GM23338 (cell line): Measurements from ENCODE around the gene ANKRD22. TPM values are rescaled to one million over a fixed set of nuclear protein-coding genes. Genes with fewer than 3 reads are reported as not detected.

Experiments used
- ATAC-seq: fragments of 200-7000 bp; cut with Tn5 transposase; 3 replicates; pipeline ENCODE4 v1.9.1; 2020
- DNase-seq: peaks from one replicate; pipeline ENCODE4 v3.0.0-alpha.2; 2015; ENCODE audit warnings: low spot score
- H2AFZ ChIP-seq: fragments of 200-600 bp; sonication (generic); 2 replicates; pipeline ENCODE4 v1.8.0; 2016; ENCODE audit warnings: antibody characterized with exemption, mild to moderate bottlenecking, moderate library complexity
- H3F3A ChIP-seq: fragments of 200-600 bp; sonication (generic); replicated peaks from 2 replicates; pipeline ENCODE4 v1.8.0; 2017; ENCODE audit warnings: antibody characterized with exemption, mixed run types, low read depth
- H3K27ac ChIP-seq: fragments of 200-600 bp; sonication (generic); 2 replicates; pipeline ENCODE4 v1.6.1; 2016; ENCODE audit warnings: low read depth
- H3K27me3 ChIP-seq: fragments of 200-600 bp; sonication (generic); 2 replicates; pipeline ENCODE4 v1.8.0; 2016; ENCODE audit warnings: mild to moderate bottlenecking, mixed run types, moderate library complexity; ENCODE audit not compliant: insufficient read depth
- H3K36me3 ChIP-seq: fragments of 200-600 bp; sonication (generic); 2 replicates; pipeline ENCODE4 v1.8.0; 2016; ENCODE audit warnings: mild to moderate bottlenecking; ENCODE audit not compliant: insufficient read depth
- H3K4me1 ChIP-seq: fragments of 200-600 bp; sonication (generic); 2 replicates; pipeline ENCODE4 v1.8.0; 2016; ENCODE audit warnings: mild to moderate bottlenecking, moderate library complexity; ENCODE audit not compliant: insufficient read depth
- H3K4me2 ChIP-seq: fragments of 200-600 bp; sonication (generic); 2 replicates; pipeline ENCODE4 v1.7.1; 2017; ENCODE audit warnings: mixed run types
- H3K4me3 ChIP-seq: fragments of 200-600 bp; sonication (generic); 2 replicates; pipeline ENCODE4 v1.6.1; 2016; ENCODE audit warnings: mixed run types
- H3K79me2 ChIP-seq: fragments of 200-600 bp; sonication (generic); replicated peaks from 2 replicates; pipeline ENCODE4 v1.8.0; 2017; ENCODE audit warnings: mild to moderate bottlenecking; ENCODE audit not compliant: insufficient read depth
- H3K9me2 ChIP-seq: fragments of 200-600 bp; sonication (generic); 2 replicates; pipeline ENCODE4 v1.8.0; 2017; ENCODE audit not compliant: insufficient read depth
- H4K20me1 ChIP-seq: fragments of 200-600 bp; sonication (generic); replicated peaks from 2 replicates; pipeline ENCODE4 v1.8.0; 2017; ENCODE audit warnings: mild to moderate bottlenecking; ENCODE audit not compliant: insufficient read depth
- H3K27ac Mint-ChIP-seq: 2 replicates; pipeline ENCODE4 v1.8.0; 2020; ENCODE audit warnings: inconsistent platforms, mild to moderate bottlenecking, moderate library complexity, mixed read lengths
- H3K27me3 Mint-ChIP-seq: 3 replicates; pipeline ENCODE4 v1.8.0; 2022; ENCODE audit warnings: low read depth, mild to moderate bottlenecking, moderate library complexity, mixed read lengths, inconsistent platforms; ENCODE audit not compliant: insufficient read depth, poor library complexity
- H3K36me3 Mint-ChIP-seq: 3 replicates; pipeline ENCODE4 v1.8.0; 2021; ENCODE audit warnings: low read depth, mild to moderate bottlenecking, inconsistent platforms, moderate library complexity, mixed read lengths
- H3K4me1 Mint-ChIP-seq: 3 replicates; pipeline ENCODE4 v1.8.0; 2020; ENCODE audit warnings: mild to moderate bottlenecking, inconsistent platforms, mixed read lengths
- H3K4me3 Mint-ChIP-seq: 3 replicates; pipeline ENCODE4 v1.8.0; 2021; ENCODE audit warnings: moderate library complexity, mild to moderate bottlenecking, inconsistent platforms, mixed read lengths
- H3K9me3 Mint-ChIP-seq: 3 replicates; pipeline ENCODE4 v1.8.0; 2020; ENCODE audit warnings: moderate library complexity, mild to moderate bottlenecking, inconsistent platforms, mixed read lengths
- CREB1 ChIP-seq: fragments of 250-450 bp; sonication (Bioruptor Pico); IDR thresholded peaks from 2 replicates; pipeline ENCODE4 v1.5.0; 2020; ENCODE audit warnings: low read depth, mild to moderate bottlenecking, moderate library complexity
- CTCF ChIP-seq, 2 experiments: fragments of 200-600 bp in 1 of 2; sonication (generic) in 1 of 2; conservative IDR thresholded peaks; 2 replicates each; pipeline versions ENCODE4 v1.5.1 to v1.6.1; 2016 to 2017; ENCODE audit warnings: antibody characterized with exemption in 2 of 2, low read depth in 2 of 2, mild to moderate bottlenecking in 2 of 2, moderate library complexity in 1 of 2
- EZH2 ChIP-seq: fragments of 200-600 bp; sonication (generic); IDR thresholded peaks from one replicate; pipeline ENCODE4 v1.8.0; 2017; ENCODE audit warnings: antibody characterized with exemption, mild to moderate bottlenecking, low read depth; ENCODE audit not compliant: unreplicated experiment
- EZH2phosphoT487 ChIP-seq: fragments of 200-600 bp; sonication (generic); IDR thresholded peaks from one replicate; pipeline ENCODE4 v1.8.1; 2018; ENCODE audit warnings: antibody characterized with exemption; ENCODE audit not compliant: unreplicated experiment
- JUNB ChIP-seq: IDR thresholded peaks from one replicate; pipeline ENCODE4 v1.6.1; 2016; ENCODE audit warnings: antibody characterized with exemption; ENCODE audit not compliant: unreplicated experiment
- POLR2AphosphoS5 ChIP-seq: IDR thresholded peaks from 2 replicates; pipeline ENCODE4 v1.6.1; 2016; ENCODE audit warnings: antibody characterized with exemption, low read depth
- REST ChIP-seq: IDR thresholded peaks from one replicate; pipeline ENCODE4 v1.6.1; 2018; ENCODE audit warnings: antibody characterized with exemption; ENCODE audit not compliant: unreplicated experiment
- polyA plus RNA-seq: library from polyadenylated mRNA; unstranded; fragments of >200 nt; fragmentation: Nextera tagmentation; extraction: Ambion mirVana; gene quantifications from 2 replicates; pipeline ENCODE4 v1.2.1, GENCODE V29; 2016
- total RNA-seq: library from RNA; depleted of rRNA; stranded (reverse); fragments of >200 nt; shearing (Covaris generic); gene quantifications from 2 replicates; pipeline ENCODE4 v1.2.3, GENCODE V29; 2014

ANKRD22 gene
- total and polyA plus RNA-seq, 2 experiments from 2014 or later, result not detected

- Mint-ChIP-seq H3K4me1 (peaks cover 11% of the 10 kb centered on the region), H3K4me3 (no peak overlapping the region), H3K36me3 (no peaks in the 10 kb centered on the region), H3K9me3 (no peaks in the 10 kb centered on the region), H3K27ac (no peak overlapping the region), H3K27me3 (peaks cover 2% of the 10 kb centered on the region)
- TF ChIP-seq POLR2AphosphoS5 (no peak), JUNB (no peak), EZH2 (no peak)
- Histone ChIP-seq H3K36me3 (no peaks in the 10 kb centered on the region), H2AFZ (no peak overlapping the region), H3K4me1 (peaks cover 7% of the 10 kb centered on the region), H3K9me2 (no peaks in the 10 kb centered on the region), H4K20me1 (no peaks in the 10 kb centered on the region), H3K79me2 (no peaks in the 10 kb centered on the region), H3F3A (no peaks in the 10 kb centered on the region), H3K27ac (no peak overlapping the region), H3K4me3 (no peak overlapping the region), H3K27me3 (no peaks in the 10 kb centered on the region), H3K4me2 (no peak overlapping the region)
- DNase-seq (no peak), ATAC-seq (no peak)
Measured at GRCh38 chr10:88857831-88858230, 6.2 kb upstream of the ANKRD22 start.

- peaks cover 18% of the 10 kb centered on the region for H3K4me1 Mint-ChIP-seq
- Histone ChIP-seq H3K36me3 (no peaks in the 10 kb centered on the region), H3K4me2 (no peak overlapping the region), H3K27ac (no peak overlapping the region), H3K4me3 (no peak overlapping the region), H3K9me2 (no peaks in the 10 kb centered on the region), H3F3A (no peaks in the 10 kb centered on the region), H4K20me1 (no peaks in the 10 kb centered on the region), H3K27me3 (no peaks in the 10 kb centered on the region), H3K4me1 (peaks cover 20% of the 10 kb centered on the region), H3K79me2 (no peaks in the 10 kb centered on the region), H2AFZ (no peak overlapping the region)
- no peak overlapping the region for H3K4me3 Mint-ChIP-seq
- H3K9me3 Mint-ChIP-seq, result no peaks in the 10 kb centered on the region
- H3K27ac Mint-ChIP-seq, result no peak overlapping the region
- no peak for DNase-seq
- ATAC-seq, result no peak
- TF ChIP-seq REST (no peak), CTCF (conservative IDR thresholded peaks at IDR 0.05; ENCODE audit: low read depth in 2 of 2) (no peak), CREB1 (no peak), EZH2phosphoT487 (no peak)
- H3K27me3 Mint-ChIP-seq, result peaks cover 2% of the 10 kb centered on the region
- no peaks in the 10 kb centered on the region for H3K36me3 Mint-ChIP-seq
Measured at GRCh38 chr10:88854684-88855083, 3.0 kb upstream of the ANKRD22 start.
